Esophagus muscularis mucosa (tissue), 4 donors: ENCODE measurements around the gene USP10. TPM values are rescaled to one million over a fixed set of nuclear protein-coding genes. Genes with fewer than 3 reads are reported as not detected.
"Not testable (repeated sequence)": the region's sequence is repeated elsewhere in the genome, so short reads cannot be mapped to it uniquely, and the experiment has no call there.

Source experiments
- DNase-seq: peaks from one replicate; pipeline ENCODE4 v3.0.0-alpha.2; 2017; ENCODE audit errors: extremely low spot score
- H3K27ac ChIP-seq, 4 donors: fragments of 200-600 bp; sonication (generic); replicated peaks in 1 of 4; 1 replicate in 3 of 4; 2 replicates in 1 of 4; pipeline ENCODE4 v1.5.1; 2016 to 2019; ENCODE audit warnings: mild to moderate bottlenecking in 1 of 4
- H3K27me3 ChIP-seq, 4 donors: fragments of 200-600 bp; sonication (generic); one replicate each; pipeline versions ENCODE4 v1.5.1 to v1.6.0; 2016 to 2019
- H3K36me3 ChIP-seq, 4 donors: fragments of 200-600 bp; sonication (generic); one replicate each; pipeline ENCODE4 v1.5.1; 2016 to 2019
- H3K4me1 ChIP-seq, 4 donors: fragments of 200-600 bp; sonication (generic); one replicate each; pipeline ENCODE4 v1.5.1; 2016 to 2019
- H3K4me3 ChIP-seq, 4 donors: fragments of 200-600 bp; sonication (generic); 1 replicate in 2 of 4; 2 replicates in 2 of 4; pipeline ENCODE4 v1.5.1; 2016 to 2019; ENCODE audit warnings: mild to moderate bottlenecking in 4 of 4, moderate library complexity in 1 of 4
- H3K9me3 ChIP-seq, 4 donors: fragments of 200-600 bp; sonication (generic); 1 replicate in 3 of 4; 2 replicates in 1 of 4; pipeline ENCODE4 v1.5.1; 2016 to 2019
- CTCF ChIP-seq, 3 experiments: fragments of 200-600 bp in 2 of 3; fragments of 450-650 bp in 1 of 3; sonication (generic) in 2 of 3; IDR thresholded peaks; one replicate each; pipeline ENCODE4 v1.5.1; 2017 to 2019; ENCODE audit warnings: antibody characterized with exemption in 3 of 3, mild to moderate bottlenecking in 2 of 3, moderate library complexity in 1 of 3
- EP300 ChIP-seq: sonication (generic); formaldehyde crosslinking; IDR thresholded peaks from one replicate; pipeline ENCODE4 v1.6.1; 2017; ENCODE audit warnings: antibody characterized with exemption
- POLR2A ChIP-seq: fragments of 450-650 bp; IDR thresholded peaks from one replicate; pipeline ENCODE4 v1.6.1; 2017; ENCODE audit warnings: antibody characterized with exemption, moderate library complexity, mild to moderate bottlenecking, low read depth
- POLR2AphosphoS5 ChIP-seq, 2 donors: sonication (generic); formaldehyde crosslinking; IDR thresholded peaks; one replicate each; pipeline ENCODE4 v1.6.1; 2017; ENCODE audit warnings: antibody characterized with exemption in 2 of 2
- WGBS: methylation state at CpG from one replicate; pipeline ENCODE4 v1.1.5; 2018; 5-methylcytosine and 5-hydroxymethylcytosine counted together
- intact Hi-C: fragments of 100-400 bp; cut with DNase I; formaldehyde crosslinking; loops from one replicate; pipeline ENCODE4 v1.15.1; 2023
- total RNA-seq, 4 donors: library from RNA; depleted of rRNA; stranded (reverse); fragments of >200 nt; gene quantifications; one replicate each; pipeline versions ENCODE4 v1.1.0 to v1.2.1, GENCODE V29; 2016

USP10 gene
- total RNA-seq, 4 donors from 2014 or later: 45.3 to 71.2 (median 59.3) TPM

GRCh38 chr16:84684592-84684965 is 15.2 kb upstream of the USP10 start:
- intact Hi-C loops: no loop called here
- TF ChIP-seq POLR2A: no peak
- TF ChIP-seq EP300: no peak
- no peak for TF ChIP-seq POLR2AphosphoS5 (IDR thresholded peaks at IDR 0.05)
- TF ChIP-seq CTCF (IDR thresholded peaks at IDR 0.05): no peak
- no peaks in the 10 kb centered on the region for H3K27me3 ChIP-seq
- no peak overlapping the region for H3K4me3 ChIP-seq
- no peaks in the 10 kb centered on the region for H3K36me3 ChIP-seq
- H3K4me1 ChIP-seq: no peaks in the 10 kb centered on the region
- no peak overlapping the region for H3K27ac ChIP-seq
- no peak for DNase-seq
- WGBS: 84% methylated on average over 4 of the region's 4 CpGs
- H3K9me3 ChIP-seq: no peaks in the 10 kb centered on the region

GRCh38 chr16:84685210-84685609 is 14.6 kb upstream of the USP10 start:
- H3K27me3 ChIP-seq: peaks cover 0 to 4% (median 0%) of the 10 kb centered on the region in 4 donors
- no peaks in the 10 kb centered on the region for H3K9me3 ChIP-seq
- no peak for DNase-seq
- no peak overlapping the region for H3K27ac ChIP-seq
- H3K4me3 ChIP-seq: no peak overlapping the region
- intact Hi-C loops: no loop called here
- no peaks in the 10 kb centered on the region for H3K36me3 ChIP-seq
- 72% methylated on average over 7 of the region's 8 CpGs for WGBS
- no peaks in the 10 kb centered on the region for H3K4me1 ChIP-seq
- no peak for TF ChIP-seq POLR2AphosphoS5 (IDR thresholded peaks at IDR 0.05)
- TF ChIP-seq CTCF (IDR thresholded peaks at IDR 0.05): no peak
- no peak for TF ChIP-seq EP300
- no peak for TF ChIP-seq POLR2A

- no peak overlapping the region for H3K27ac ChIP-seq
These were observed 13.0 kb upstream of the USP10 start for GRCh38 chr16:84686707-84687298.

DNA sequence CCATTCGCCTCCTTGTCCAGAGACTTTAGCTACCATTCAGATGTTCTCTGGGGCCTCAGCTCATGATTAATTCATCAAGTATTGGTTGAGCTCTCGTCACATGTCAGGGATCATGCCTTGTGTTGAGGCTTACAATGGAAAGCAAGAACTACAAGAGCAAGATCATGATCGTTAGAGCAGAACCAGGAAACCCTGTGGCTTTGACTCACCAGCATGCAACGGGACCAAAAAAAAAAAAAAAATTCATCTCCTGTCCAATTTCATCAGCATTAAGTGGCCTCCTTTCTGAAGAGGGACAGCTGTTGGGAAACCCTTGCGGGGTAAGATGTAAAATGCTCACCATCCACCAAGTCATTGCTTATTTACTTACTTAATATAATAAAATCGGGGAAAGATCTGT is 12.1 kb upstream of the USP10 start:
- WGBS: 70% methylated on average over 6 of the region's 6 CpGs
- no peaks in the 10 kb centered on the region for H3K4me1 ChIP-seq
- no peak for DNase-seq

More at GRCh38 chr16:84686707-84687298, 13.0 kb upstream of the USP10 start:
- no peaks in the 10 kb centered on the region for H3K4me1 ChIP-seq
- TF ChIP-seq POLR2A (no peak), CTCF (IDR thresholded peaks at IDR 0.05) (no peak), EP300 (no peak), POLR2AphosphoS5 (IDR thresholded peaks at IDR 0.05) (no peak)
- intact Hi-C loops: no loop called here
- H3K4me3 ChIP-seq: no peak overlapping the region
- WGBS: 82% methylated on average over 5 of the region's 6 CpGs
- no peaks in the 10 kb centered on the region for H3K9me3 ChIP-seq
- H3K36me3 ChIP-seq: no peaks in the 10 kb centered on the region
- no peak for DNase-seq
- H3K27me3 ChIP-seq: peaks cover 0 to 4% (median 0%) of the 10 kb centered on the region in 4 donors

DNA sequence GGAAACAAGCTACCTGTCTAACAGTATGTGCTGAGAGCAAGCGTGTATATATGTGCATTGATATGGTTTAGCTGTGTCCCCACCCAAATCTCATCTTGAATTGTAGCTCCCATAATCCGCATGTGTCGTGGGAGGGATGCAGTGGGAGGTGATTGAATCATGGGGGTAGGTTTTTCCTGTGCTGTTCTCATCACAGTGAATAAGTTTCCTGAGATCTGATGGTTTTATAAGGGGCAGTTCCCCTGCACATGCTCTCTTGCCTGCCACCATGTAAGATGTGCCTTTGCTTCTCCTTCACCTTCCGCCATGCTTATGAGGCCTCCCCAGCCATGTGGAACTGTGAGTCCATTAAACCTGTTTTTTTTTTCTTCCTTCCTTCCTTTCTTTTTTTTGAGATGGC is 11.6 kb upstream of the USP10 start:
- H3K36me3 ChIP-seq, H3K27ac ChIP-seq, H3K27me3 ChIP-seq, DNase-seq, H3K4me3 ChIP-seq, intact Hi-C loops, H3K4me1 ChIP-seq, H3K9me3 ChIP-seq: not testable (repeated sequence)
- WGBS: 90% methylated on average over 4 of the region's 4 CpGs

More for the DNA sequence above, 12.1 kb upstream of the USP10 start:
- H3K4me3 ChIP-seq: no peak overlapping the region
- H3K9me3 ChIP-seq: no peaks in the 10 kb centered on the region
- no peak overlapping the region for H3K27ac ChIP-seq
- no peaks in the 10 kb centered on the region for H3K36me3 ChIP-seq
- intact Hi-C loops: no loop called here
- H3K27me3 ChIP-seq: peaks cover 0 to 4% (median 0%) of the 10 kb centered on the region in 4 donors
- TF ChIP-seq POLR2A (no peak), CTCF (IDR thresholded peaks at IDR 0.05) (no peak), EP300 (no peak), POLR2AphosphoS5 (IDR thresholded peaks at IDR 0.05) (no peak)
